HG02610 (cell line): ENCODE measurements around the gene HSD11B2.

Experiments
- ATAC-seq: cut with Tn5 transposase; IDR thresholded peaks from one replicate; pipeline ENCODE4 v1.9.1; 2021; ENCODE audit warnings: mild to moderate bottlenecking, moderate library complexity; ENCODE audit not compliant: unreplicated experiment

The HSD11B2 gene

GRCh38 chr16:67396159-67397035, 34.5 kb upstream of the HSD11B2 start:
- no peak for ATAC-seq

GRCh38 chr16:67397036-67397801, 33.7 kb upstream of the HSD11B2 start:
- no peak for ATAC-seq

DNA sequence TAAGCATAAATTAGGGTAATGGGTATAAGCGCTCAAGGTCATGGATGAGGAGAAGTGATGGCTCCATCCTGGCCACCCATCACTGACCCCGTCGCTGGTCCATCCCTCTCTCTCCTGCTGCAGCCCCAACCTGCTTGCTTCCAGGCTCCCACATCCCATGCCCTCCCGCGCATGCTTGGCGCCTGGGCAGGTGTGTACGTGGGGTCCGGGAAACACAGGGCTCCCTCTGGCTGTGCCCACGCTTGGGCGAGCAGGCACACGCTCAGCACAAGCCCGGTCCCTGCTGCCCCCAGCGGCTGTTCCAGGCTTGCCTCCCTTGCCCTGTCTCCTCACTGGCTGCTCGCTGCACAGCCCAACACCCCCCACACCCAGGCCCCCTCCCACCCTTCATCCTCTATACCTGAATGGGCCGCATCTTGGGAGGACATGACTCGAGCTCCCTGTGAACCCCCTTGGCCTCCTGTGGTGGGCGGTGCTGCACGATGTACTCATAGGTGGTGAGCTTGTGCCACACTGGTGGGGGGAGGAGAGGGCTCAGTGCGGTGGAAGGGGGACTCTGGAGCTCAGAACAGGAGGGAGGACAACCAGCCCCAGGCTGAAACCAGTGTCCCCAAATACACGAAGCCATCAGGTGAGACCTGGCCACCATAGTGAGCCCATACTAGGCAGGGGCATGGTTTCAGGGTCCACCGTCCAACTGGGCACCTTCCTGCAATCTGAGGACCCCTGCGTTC, 32.9 kb upstream of the HSD11B2 start:
- ATAC-seq, result no peak

GRCh38 chr16:67398546-67399217, 32.2 kb upstream of the HSD11B2 start:
- ATAC-seq, result no peak

- no peak for ATAC-seq
Observed at GRCh38 chr16:67399218-67399733, 31.6 kb upstream of the HSD11B2 start.

DNA sequence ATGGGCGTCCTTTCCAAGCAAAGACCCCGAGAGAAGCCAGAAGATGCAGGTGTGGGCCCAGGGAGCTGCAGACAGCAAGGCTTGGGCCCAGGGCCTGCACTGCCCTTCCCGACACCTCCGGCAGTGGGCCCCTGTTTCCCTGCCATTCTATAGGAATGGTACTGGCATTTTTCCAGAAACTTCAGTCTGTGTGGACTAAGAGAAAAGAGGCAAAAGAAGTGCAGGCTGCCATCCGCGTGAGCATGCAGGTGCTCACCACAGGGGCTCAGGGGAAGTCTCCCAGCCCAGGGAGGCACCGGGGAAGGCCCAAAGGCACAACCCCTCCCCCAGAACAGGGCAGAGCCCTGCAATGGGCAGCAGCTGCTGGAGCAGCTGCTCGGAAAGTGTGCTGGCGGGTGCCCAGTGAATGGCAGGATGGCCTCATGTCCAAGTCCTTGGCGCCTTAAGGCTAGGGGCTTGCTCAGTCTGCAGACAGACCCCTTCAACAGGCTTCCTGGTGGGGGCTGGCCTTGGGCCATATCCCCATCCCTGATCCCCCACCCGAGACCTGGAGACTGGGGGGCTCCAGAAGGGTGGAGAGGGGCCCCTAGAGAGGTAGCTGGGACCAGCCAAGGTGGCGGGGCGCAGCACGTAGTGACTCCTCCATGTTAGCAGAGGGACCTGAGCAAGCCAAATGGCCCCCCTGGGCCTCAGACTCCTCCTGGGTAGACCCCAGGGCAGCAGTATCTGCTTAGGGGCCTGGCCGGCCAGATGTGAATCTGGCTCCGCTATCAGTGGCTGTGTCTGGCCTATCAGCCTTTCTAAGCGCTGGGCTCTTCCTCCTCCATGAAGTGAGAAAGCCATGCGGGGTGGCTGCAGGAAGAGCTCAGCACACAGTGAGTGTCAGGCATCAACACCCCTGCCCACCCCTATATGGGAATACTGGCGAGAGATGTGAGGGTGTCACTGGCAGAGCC, 30.9 kb upstream of the HSD11B2 start:
- ATAC-seq, result no peak

- ATAC-seq, result no peak
Observed at GRCh38 chr16:67400901-67401300, 30.0 kb upstream of the HSD11B2 start.

- no peak for ATAC-seq
Observed at GRCh38 chr16:67403976-67404555, 26.9 kb upstream of the HSD11B2 start.

DNA sequence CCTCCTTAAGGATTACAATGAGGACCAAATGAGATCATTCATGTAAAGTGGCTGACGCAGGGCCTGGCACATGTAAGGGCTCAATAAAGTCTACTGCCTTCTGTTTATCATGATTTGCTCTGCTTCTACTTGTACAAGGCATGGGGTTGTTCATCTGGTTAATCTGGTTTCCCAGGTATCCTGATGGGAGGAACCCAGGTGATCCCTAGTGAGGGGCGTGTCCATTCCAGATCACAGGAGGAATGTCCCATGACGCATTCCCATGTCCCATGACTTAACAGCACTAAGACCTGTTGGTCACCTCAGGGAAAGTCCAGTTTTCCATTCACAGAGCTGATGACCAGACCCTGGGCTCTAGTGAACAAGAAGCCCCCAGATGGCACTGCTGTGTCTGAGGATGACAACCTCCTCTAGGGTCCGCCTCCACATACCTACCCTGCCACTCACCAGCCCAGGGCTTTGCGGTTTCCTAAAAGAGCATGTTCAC, 26.1 kb upstream of the HSD11B2 start:
- ATAC-seq, result no peak

GRCh38 chr16:67405336-67405735, 25.6 kb upstream of the HSD11B2 start:
- ATAC-seq, result no peak

DNA sequence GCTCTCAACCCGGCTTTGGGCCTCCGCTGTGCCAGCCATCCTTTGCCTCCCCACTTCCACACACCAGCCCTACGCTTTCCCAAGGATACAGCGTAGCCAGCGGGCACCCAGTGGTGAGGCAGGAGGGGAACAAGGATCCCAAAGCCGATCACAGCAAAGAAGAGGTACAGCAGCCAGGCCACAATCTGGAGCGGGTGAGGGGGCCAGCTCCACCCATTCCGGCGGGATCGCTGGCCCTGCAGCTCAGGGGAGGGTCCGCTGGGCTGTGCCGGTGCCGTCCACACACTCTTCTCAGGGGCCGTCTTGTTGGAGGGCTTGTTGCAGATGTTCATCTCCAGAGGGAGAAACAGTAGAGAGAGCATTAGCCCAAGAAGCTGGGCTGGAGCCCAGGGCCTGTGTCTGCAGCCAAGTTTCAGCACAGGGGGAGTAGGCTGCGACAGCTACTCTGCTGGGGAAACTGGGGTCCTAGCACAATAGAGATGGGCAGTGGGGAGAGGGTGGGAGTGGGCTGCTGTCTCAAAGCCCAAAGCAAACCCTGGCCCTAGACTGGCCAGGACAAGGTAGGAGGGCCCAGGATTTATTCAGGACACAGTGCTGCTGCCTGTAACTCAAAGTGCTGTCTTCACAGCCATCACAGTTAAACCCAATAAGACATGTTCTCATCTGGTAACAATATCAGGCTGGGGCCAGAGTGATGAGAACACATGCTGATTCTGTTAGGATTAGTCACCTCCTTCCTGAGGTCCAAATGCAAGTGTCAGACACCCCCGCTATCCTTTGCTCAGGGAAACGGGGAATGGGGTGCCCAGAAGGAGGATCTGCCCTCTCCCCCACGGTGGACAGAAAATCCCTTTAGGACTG, 24.6 kb upstream of the HSD11B2 start:
- no peak for ATAC-seq

DNA sequence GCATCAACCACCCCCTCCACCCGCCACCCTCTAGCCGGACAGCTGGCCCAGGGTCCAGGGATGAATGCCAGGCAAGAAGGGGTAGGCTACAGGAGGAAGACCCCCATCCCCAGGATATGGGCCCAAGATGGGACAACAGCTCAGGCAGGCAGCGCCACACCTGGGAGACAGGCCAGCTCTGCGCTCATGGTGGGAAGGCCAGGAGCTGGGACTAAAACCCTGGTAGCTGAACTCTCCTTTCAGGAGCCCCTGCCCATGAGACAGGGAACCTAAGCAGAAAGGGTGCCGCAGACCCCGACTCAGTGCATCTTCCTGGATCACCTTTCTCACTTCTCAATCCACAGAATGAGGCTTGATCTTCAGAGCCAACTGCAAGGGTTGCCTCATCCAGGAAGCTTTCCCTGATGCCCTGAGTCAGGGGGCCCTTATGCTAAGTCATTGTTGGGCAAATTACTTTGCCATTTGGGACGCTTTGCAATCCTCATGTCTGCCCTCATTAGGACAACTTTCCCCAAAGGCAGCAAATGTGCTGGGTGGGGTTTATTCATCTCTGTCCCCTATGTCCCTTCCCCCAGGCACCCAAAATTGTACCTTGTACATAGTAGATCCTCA, 23.6 kb upstream of the HSD11B2 start:
- ATAC-seq, result no peak

- no peak for ATAC-seq
Observed at GRCh38 chr16:67407788-67408452, 23.0 kb upstream of the HSD11B2 start.

DNA sequence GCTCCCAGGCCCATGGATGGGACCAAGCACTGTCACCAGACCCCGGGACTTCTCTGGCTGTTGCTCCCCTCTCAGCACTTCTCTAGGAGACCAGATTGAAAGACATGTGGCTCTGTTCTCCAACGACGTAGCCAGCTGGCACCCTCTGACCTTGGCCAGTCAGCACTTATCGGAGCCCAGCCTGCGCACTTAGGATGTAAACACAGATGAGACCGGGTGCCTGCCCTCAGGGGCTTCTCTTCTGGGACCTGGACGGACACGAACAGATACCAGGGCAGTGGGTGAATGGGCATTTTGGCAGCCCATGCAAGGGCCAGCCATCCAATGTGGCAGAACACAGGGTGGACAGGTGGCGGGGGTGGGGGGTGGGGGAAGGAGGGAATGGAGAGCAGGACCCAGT, 21.3 kb upstream of the HSD11B2 start:
- no peak for ATAC-seq

DNA sequence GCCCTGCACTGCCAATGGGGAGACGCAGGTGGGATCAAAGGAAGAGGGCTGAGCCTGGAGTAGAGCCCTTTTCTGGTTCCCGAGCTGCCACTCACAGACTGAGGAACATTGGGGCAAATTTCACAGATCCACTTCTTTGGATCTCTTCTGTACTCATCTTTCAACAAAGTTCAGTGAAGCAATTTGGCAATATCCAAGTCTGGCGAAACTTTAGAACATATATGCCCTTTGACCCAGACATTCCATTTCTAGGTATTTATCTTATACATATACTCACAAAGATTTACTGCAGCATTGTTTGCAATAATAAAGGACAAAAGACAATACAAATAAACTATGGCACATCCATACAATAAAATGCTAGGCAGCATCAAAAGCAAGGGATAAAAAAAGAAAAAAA, 19.6 kb upstream of the HSD11B2 start:
- ATAC-seq, result no peak

DNA sequence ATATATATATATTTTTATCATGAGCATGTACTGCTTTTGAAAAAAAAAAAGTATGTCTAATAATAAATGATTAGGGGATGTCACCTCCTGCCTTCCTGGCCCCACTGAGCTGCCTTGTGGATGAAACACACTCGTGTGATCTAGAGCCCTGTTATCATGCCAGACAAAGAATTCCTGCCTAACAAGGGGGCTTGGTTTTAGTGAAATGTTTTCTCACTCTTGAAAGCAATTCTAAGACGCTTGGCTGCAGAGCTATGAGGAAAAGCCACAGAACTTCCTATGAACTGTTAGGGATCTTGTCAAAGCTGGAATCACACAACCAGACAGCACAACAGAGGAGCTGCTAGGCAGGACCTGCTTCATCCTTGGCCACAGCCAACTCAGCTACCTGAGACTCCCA, 18.6 kb upstream of the HSD11B2 start:
- ATAC-seq, result no peak
